GM21360 (cell line): ENCODE measurements around the gene KCNQ4.

Experiments
- ATAC-seq: cut with Tn5 transposase; IDR thresholded peaks from one replicate; pipeline ENCODE4 v1.9.1; 2021; ENCODE audit warnings: mild to moderate bottlenecking, moderate library complexity; ENCODE audit not compliant: unreplicated experiment

Gene KCNQ4

DNA sequence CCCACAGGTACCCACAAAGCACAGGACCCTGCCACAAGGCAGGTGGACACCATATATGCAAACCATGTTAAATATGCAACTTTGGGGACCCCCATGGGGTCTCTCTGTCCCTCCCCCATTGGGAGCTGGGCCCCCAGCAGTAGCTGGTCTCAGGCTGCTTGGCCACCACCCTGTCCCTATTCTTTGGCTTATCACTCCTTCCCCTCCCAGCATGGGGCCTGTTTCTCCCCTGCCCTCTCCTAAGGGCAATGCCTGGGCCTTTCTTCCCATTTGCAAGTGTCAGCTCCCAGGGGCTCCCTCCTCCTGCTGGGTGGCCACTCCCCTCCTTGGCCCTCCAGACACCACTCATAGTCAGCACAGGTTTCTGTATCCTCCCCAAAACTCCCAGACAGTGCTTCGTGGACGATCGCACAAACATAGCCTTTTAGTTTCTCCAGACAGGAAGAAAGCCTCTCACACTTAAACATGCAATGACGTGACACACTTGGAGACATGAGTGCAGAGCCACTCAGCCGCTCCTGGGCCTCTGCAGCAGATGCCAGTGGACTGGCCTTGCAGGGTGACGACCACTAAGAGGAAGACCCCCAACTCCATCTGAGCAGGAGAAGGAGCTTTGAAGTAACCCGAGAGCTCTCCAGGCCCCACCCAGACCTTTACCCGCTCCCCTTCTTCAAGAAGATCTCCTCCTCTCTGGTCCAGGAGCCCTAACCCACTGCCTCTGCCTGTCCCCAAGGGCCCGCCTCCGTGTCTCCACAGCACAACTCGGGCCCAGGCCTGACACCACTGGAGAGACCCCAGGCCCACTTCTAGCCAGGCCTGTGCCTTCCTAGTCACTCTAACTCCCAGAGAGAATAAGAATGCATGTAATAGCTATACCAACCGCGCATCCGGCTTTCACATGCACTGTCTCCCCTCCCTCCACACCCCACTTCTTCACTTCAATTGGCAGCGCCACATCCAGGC lies 55.7 kb downstream of the KCNQ4 start:
- ATAC-seq, result no peak

DNA sequence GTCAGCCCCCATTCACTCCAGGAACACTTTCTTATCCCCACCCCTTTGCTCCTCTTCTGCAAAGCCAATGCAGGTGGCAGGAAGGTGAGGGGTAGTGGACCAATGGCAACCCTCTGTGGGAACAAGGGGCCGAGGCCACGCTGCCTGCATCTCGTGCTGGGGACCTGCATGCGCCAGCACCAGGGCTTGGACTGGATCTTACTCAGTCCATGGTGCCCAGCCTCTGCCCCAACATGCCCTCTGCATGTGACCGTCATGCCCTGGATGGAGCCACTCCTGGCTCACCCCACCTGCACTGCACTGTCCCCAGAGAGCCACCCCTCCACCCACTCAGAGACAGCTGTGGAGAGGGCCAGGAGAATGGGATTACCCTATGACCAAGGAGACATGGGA lies 56.4 kb downstream of the KCNQ4 start:
- ATAC-seq, result no peak

- no peak for ATAC-seq
Observed at GRCh38 chr1:40840526-40841323, 57.1 kb downstream of the KCNQ4 start.

DNA sequence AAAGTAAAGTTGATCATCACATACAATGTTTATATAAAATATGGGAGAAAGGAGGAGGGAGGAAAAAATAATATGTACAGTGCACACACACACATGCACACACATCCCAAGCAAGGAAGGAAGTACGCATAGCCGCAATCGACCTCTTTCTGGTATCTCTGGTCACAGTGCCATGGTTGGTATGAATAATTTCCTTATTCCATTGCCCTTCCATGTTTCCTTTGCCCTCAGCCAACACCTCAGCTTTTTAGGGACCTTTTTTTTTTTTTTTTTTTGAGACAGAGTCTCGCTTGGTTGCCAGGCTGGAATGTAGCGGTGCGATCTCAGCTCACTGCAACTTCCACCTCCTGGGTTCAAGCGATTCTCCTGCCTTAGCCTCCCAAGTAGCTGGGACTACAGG lies 58.0 kb downstream of the KCNQ4 start:
- no peak for ATAC-seq

GRCh38 chr1:40842207-40842606 lies 58.6 kb downstream of the KCNQ4 start:
- no peak for ATAC-seq

DNA sequence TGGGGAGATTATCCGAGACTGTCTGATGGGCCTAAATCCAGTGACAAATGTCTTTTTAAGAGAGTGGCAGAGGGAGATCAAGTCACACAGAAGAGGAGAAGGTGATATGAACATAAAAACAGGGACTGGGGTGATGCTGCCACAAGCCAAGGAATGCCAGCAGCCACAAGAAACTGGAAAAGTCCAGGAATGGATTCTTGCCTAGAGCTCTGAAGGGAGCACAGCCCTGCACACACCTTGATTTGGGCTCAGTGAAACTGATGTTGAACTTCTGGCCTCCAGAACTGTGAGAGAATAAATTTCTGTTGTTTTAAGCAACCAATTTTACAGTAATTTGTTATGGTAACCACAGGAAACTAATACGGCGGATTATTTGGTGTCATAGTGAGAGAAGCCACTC lies 59.1 kb downstream of the KCNQ4 start:
- ATAC-seq, result no peak

- ATAC-seq, result no peak
Observed at GRCh38 chr1:40844079-40844478, 60.5 kb downstream of the KCNQ4 start.

DNA sequence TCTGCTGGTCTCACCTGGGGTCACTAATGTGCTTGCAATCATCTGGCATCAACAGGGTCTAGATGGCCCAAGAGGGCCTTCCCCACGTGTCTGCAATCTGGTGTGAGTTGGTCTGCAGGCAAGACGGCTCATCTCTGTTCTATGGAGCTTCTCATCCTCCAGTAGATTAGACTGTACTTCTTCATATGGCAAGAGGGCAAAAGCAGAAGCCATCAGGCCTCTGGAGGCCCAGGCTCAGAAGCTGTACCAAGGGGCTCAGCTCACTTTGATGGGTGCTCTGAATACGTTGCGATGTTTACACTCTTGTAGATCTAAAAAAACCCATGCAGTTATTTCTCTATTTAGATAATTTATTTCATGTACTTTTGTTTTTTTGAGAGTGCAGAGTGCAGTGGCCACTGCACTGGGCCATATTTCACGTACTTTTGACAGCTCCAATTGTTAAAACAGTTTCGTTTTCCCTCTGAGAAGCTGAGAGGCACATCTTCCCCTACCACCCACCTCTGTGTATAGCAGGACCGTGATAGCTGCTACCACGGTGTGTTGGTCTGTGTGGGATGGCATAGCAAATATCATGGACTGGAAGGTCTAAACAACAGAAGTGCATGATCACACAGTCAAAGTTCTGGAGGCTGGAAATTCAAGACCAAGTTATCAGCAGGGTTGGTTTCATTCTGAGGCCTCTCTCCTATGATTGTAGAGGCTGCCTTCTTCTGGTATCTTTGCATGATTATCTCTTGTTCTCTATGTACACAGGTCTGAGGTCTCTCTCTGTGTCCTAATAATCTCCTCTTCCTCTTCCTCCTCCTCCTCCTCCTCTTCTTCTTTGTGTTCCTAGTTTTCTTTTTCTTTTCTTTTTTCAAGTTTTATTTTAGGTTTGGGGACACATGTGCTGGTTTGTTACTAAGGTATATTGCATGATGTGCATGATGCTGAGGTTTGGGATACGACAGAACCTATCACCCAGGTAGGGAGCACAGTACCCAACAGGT lies 61.6 kb downstream of the KCNQ4 start:
- no peak for ATAC-seq

- no peak for ATAC-seq
Observed at GRCh38 chr1:40845895-40846294, 62.3 kb downstream of the KCNQ4 start.

DNA sequence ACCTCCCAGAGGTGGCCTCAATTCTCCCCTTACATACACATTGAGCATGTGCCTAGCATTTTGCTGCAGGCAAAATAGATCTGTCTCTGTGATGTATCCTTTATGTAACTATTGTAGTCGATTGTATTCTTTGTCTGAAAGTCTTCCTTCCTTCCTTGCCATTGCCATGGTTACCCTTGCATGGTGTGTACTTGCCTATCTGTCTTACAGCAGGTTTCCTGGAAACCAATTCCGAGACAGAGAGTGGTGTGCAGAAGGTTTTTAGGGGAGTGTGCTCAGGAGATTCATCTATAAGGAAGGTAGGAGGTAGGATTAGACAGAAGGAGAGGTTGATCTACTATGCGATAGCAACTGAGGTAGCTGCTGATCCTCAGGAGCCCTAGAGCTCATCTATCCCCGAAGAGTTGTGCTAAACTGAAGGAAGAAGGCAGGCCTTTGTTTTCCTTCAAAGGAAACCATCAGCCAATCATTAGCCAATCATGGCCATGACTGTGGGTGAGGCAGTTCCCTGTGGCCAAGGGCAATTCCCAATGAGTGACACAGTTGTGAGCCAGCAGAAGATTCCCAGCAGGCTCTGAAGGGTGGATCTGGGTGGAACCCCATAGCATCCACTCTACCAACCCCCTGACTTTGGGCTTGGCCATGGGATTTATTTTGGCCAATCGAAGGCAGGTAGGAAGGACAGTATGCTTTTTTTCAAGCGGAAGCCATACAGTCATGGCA lies 63.6 kb downstream of the KCNQ4 start:
- no peak for ATAC-seq

DNA sequence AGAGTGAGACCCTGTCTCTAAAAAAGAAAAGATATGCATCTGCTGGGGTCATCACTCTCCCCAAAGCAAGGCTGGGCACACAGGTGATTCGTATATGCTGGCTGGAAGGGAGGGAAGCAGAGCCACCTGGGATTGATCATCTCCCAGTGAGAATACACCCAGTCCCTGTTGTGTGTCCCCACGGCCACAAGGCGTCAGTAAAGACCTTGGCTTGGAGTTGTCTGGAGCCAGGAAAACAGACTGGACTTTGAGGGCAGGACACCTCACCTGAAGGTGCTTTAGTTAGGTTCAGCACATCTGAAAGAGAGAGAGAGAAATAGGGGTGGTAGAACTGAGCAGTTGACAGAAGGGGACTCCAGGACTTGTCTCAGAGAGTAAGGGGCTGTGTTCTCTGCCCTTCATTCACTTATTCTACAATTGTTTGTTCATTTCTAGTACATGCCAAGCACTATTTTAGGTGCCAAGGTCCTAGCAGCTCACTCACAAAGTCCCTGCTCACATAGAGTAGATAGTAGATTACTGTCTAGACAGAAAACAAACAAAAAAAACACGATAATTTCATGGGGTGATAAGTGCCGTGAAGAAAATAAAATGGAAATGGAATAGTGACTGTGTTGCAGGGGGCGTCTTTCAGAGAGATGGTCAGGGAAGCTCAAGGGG lies 65.1 kb downstream of the KCNQ4 start:
- no peak for ATAC-seq

DNA sequence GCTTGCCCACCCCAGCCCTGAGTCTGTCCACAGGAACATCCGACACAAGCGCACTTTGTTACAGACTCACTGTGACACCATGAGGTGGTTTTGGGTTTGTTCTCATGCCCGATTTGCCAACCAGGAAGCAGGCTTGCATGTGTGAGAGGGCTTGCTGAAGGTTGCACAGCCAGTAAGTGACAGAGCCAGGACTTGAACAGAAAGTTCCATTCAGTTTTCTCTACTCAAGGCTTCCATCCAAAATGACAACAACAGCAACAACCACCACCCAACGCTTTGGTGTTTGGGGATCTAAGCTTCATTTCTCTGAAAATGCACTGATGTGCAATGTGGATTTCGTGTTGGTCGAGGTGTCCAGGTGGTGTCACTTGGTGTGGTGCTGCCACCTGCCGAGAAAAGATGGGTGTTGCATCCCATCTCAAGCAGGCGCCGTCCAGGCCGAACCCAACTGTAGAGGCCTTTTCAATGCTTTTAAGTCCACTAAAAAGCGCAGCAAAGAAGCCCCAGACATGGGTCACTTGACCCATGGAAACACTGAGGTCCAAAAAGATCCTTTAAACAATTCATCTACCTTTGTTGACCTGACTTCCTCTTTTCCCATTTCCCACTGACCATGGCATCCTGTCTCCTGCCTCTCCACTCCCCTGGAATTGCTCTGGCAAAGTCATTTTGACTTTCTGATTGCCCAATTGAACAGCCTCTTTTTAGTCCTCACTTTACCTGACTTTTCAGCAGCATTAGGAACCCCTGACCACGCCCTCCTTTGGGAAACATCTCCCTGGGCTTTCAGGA lies 66.4 kb downstream of the KCNQ4 start:
- no peak for ATAC-seq

DNA sequence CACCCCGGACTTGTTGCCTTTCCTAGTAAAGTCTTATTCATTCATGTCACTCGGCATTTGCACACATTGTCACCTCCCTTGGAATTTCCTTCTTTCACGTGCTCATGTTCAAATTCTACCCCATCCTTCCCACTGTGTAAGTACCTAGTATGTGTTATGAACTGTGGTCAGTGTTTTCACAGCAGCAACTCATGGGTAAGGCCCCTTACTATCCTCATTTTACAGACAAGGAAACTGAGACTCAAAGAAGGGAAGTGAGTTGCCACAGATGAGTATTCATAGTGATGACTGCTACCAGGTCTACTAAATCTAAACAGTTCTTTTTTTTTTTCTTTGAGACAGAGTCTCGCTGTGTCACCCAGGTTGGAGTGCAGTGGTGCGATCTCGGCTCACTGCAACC lies 68.1 kb downstream of the KCNQ4 start:
- ATAC-seq, result no peak

GRCh38 chr1:40853113-40853884 lies 69.7 kb downstream of the KCNQ4 start:
- no peak for ATAC-seq

GRCh38 chr1:40853885-40854170 lies 70.2 kb downstream of the KCNQ4 start:
- no peak for ATAC-seq

GRCh38 chr1:40855513-40855912 lies 71.9 kb downstream of the KCNQ4 start:
- ATAC-seq, result no peak

GRCh38 chr1:40856116-40856515 lies 72.5 kb downstream of the KCNQ4 start:
- ATAC-seq, result no peak

- ATAC-seq, result no peak
Observed at GRCh38 chr1:40856656-40857302, 73.2 kb downstream of the KCNQ4 start.
